B cell (primary cell): ENCODE results near the gene OR9A2.

Experiments
- EZH2 ChIP-seq: IDR thresholded peaks from 2 replicates; pipeline ENCODE4 v1.6.1; 2012; ENCODE audit warnings: borderline replicate concordance, low read depth, mild to moderate bottlenecking, moderate library complexity, low read length; ENCODE audit not compliant: insufficient read depth, poor library complexity, severe bottlenecking
- TF ChIP-seq, protein P1 (sequence below): fragments of 200-600 bp; IDR thresholded peaks from one replicate; pipeline ENCODE4 v1.8.0; 2022; ENCODE audit warnings: antibody characterized with exemption, mild to moderate bottlenecking

DNA sequence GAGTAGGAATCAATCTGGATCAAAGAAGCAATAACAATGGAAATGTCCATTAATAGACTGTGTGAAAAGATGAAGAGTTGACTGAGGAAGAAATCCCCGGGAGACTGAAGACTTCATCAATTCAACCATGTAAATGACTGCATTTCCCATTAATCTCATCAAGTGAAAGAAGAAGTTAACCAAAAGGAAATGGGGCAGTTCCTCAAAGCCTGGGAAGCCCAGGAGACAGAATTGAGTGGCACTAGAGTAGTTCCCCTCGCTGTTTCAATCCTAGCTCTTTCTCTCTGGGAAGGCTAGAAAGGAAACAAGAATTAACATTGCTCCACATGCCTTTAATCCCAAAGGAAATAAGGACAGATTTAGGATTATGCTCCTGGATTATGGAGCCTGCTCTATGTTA lies 20.4 kb upstream of the OR9A2 start:
- TF ChIP-seq, protein P1, sequence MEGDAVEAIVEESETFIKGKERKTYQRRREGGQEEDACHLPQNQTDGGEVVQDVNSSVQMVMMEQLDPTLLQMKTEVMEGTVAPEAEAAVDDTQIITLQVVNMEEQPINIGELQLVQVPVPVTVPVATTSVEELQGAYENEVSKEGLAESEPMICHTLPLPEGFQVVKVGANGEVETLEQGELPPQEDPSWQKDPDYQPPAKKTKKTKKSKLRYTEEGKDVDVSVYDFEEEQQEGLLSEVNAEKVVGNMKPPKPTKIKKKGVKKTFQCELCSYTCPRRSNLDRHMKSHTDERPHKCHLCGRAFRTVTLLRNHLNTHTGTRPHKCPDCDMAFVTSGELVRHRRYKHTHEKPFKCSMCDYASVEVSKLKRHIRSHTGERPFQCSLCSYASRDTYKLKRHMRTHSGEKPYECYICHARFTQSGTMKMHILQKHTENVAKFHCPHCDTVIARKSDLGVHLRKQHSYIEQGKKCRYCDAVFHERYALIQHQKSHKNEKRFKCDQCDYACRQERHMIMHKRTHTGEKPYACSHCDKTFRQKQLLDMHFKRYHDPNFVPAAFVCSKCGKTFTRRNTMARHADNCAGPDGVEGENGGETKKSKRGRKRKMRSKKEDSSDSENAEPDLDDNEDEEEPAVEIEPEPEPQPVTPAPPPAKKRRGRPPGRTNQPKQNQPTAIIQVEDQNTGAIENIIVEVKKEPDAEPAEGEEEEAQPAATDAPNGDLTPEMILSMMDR, result no peak
- TF ChIP-seq EZH2, result no peak
